H1 (cell line): ENCODE data around the gene MORC2.

Source experiments
- CTCF ChIP-seq, 3 experiments: IDR thresholded peaks; 1 replicate in 2 of 3; 2 replicates in 1 of 3; pipeline versions ENCODE4 v1.5.1 to v1.6.1; 2011; ENCODE audit warnings: low read length in 3 of 3, mild to moderate bottlenecking in 3 of 3, inconsistent platforms in 2 of 3, low read depth in 1 of 3, moderate library complexity in 1 of 3; ENCODE audit not compliant: insufficient read depth in 1 of 3; ENCODE audit errors: control extremely low read depth in 1 of 3
- GTF2F1 ChIP-seq: IDR thresholded peaks from 2 replicates; pipeline ENCODE4 v1.6.1; 2012; ENCODE audit warnings: low read depth, low read length, improper control_type of control experiment, borderline replicate concordance
- HDAC6 ChIP-seq: IDR thresholded peaks from one replicate; pipeline ENCODE4 v1.7.1; 2012; ENCODE audit warnings: low read depth, mild to moderate bottlenecking, inconsistent platforms, low read length, moderate library complexity
- MAX ChIP-seq: IDR thresholded peaks from 2 replicates; pipeline ENCODE4 v1.6.1; 2012; ENCODE audit warnings: inconsistent platforms
- PHF8 ChIP-seq: fragments of 200-600 bp; sonication (generic); conservative IDR thresholded peaks from 2 replicates; pipeline ENCODE4 v1.7.1; 2012; ENCODE audit warnings: low read depth, mild to moderate bottlenecking, inconsistent platforms, low read length, moderate library complexity
- RAD21 ChIP-seq, 2 experiments: IDR thresholded peaks in 1 of 2; conservative IDR thresholded peaks in 1 of 2; 2 replicates each; pipeline ENCODE4 v1.6.1; 2011; ENCODE audit warnings: low read depth in 2 of 2, low read length in 2 of 2, improper control_type of control experiment in 1 of 2, inconsistent platforms in 1 of 2, mild to moderate bottlenecking in 1 of 2, moderate library complexity in 1 of 2
- TAF1 ChIP-seq: IDR thresholded peaks from 2 replicates; pipeline ENCODE4 v1.6.1; 2011; ENCODE audit warnings: mild to moderate bottlenecking, low read depth, low read length
- TF ChIP-seq, protein P1 (sequence below): IDR thresholded peaks from 2 replicates; pipeline ENCODE4 v1.6.1; 2011; ENCODE audit warnings: low read depth, mild to moderate bottlenecking, low read length; ENCODE audit not compliant: insufficient read depth

DNA sequence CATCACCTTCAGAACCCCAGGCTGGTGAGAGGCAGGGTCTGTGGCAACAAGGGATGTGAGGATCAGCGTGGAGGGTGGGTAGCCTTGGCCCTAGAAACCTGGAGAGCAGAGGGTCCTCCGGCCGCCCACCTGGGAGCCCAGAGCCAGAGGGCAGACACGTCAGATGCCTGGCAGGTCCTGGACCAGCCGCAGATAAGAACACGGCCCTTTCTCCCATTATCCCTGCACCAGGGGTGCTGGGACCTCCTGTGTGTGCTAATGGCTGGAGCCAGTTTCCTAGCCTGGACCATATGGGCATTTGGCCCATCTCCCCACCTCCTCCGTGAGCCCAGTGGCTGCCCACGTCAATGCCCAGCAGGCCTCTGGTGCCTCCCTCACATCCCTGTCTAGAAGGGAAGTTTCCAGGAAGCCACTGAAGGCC lies 88.4 kb downstream of the MORC2 start:
- TF ChIP-seq RAD21 (IDR thresholded peaks at IDR 0.05 in 1 of 2, conservative IDR thresholded peaks at IDR 0.05 in 1 of 2; ENCODE audit: low read depth in 2 of 2, low read length in 2 of 2) (no peak), GTF2F1 (no peak), TAF1 (no peak), MAX (no peak), HDAC6 (no peak), PHF8 (no peak), CTCF (IDR thresholded peaks at IDR 0.05; ENCODE audit: control extremely low read depth in 1 of 3, insufficient read depth in 1 of 3, low read depth in 1 of 3, low read length in 3 of 3) (no peak)
- TF ChIP-seq, protein P1, sequence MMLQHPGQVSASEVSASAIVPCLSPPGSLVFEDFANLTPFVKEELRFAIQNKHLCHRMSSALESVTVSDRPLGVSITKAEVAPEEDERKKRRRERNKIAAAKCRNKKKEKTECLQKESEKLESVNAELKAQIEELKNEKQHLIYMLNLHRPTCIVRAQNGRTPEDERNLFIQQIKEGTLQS, result no peak
